HCT116 (cell line): ENCODE measurements around the gene TNIK. TPM values are rescaled to one million over a fixed set of nuclear protein-coding genes. Genes with fewer than 3 reads are reported as not detected.

Experiments used
- ATAC-seq: fragments of 200-7000 bp; cut with Tn5 transposase; 2 replicates; pipeline ENCODE4 v1.9.1; 2020; ENCODE audit warnings: mild to moderate bottlenecking, moderate library complexity
- BruUV-seq: library from RNA; stranded (reverse); fragments of 400-500 nt; replicated peaks from 2 replicates; lab custom pipeline; 2021; lab: Mats Ljungman, UMichigan
- CTCF ChIA-PET: fragments of 300-600 bp; sonication (Branson Sonifier 250); formaldehyde crosslinking; loops from one replicate; lab custom pipeline; 2021; ENCODE audit warnings: antibody characterized with exemption; lab: Charles Lee
- POLR2A ChIA-PET: fragments of 300-600, 350-600 bp; sonication (Branson Sonifier 250); formaldehyde crosslinking; loops from one replicate; lab custom pipeline; 2021; ENCODE audit warnings: antibody characterized with exemption; lab: Charles Lee
- RAD21 ChIA-PET, 2 experiments: fragments of 300-600 bp; sonication (Branson Sonifier 250); formaldehyde crosslinking; loops; one replicate each; lab custom pipeline; 2023; ENCODE audit warnings: low total read pairs in 2 of 2; ENCODE audit not compliant: uncharacterized antibody in 2 of 2, unreplicated experiment in 2 of 2, low non-redundant PET in 1 of 2; lab: Charles Lee
- DNase-seq: peaks from one replicate; pipeline ENCODE4 v3.0.0-alpha.2; 2010; ENCODE audit warnings: low read depth, low spot score
- H2AFZ ChIP-seq: fragments of 200-600 bp; shearing (Covaris generic), sonication (generic); 2 replicates; pipeline ENCODE4 v1.6.1; 2017; ENCODE audit warnings: low read depth, mixed run types, mixed read lengths, antibody characterized with exemption, low read length; ENCODE audit not compliant: poor library complexity, severe bottlenecking
- H3K27ac ChIP-seq: 2 replicates; pipeline ENCODE4 v1.5.1; 2012; ENCODE audit warnings: low read depth, low read length
- H3K27me3 ChIP-seq: fragments of 200-600 bp; sonication (generic); 2 replicates; pipeline ENCODE4 v1.6.1; 2016; ENCODE audit warnings: mixed run types, low read length, mixed read lengths; ENCODE audit not compliant: insufficient read depth
- H3K36me3 ChIP-seq, 2 experiments: fragments of 200-500 bp in 1 of 2; fragments of 200-600 bp in 1 of 2; sonication (Bioruptor generic) in 1 of 2; sonication (generic) in 1 of 2; 2 replicates each; pipeline versions ENCODE4 v1.5.1 to v1.6.1; 2014 to 2016; ENCODE audit warnings: low read length in 2 of 2, inconsistent platforms in 1 of 2, mixed read lengths in 1 of 2, mixed run types in 1 of 2; ENCODE audit not compliant: insufficient read depth in 2 of 2, control insufficient read depth in 1 of 2
- H3K4me1 ChIP-seq, 2 experiments: fragments of 200-600 bp in 1 of 2; sonication (generic) in 1 of 2; 2 replicates each; pipeline versions ENCODE4 v1.5.1 to v1.6.1; 2012 to 2017; ENCODE audit warnings: low read length in 2 of 2, inconsistent platforms in 1 of 2, mild to moderate bottlenecking in 1 of 2, mixed read lengths in 1 of 2, mixed run types in 1 of 2, moderate library complexity in 1 of 2; ENCODE audit not compliant: insufficient read depth in 2 of 2, control insufficient read depth in 1 of 2
- H3K4me2 ChIP-seq: fragments of 200-600 bp; sonication (generic); 2 replicates; pipeline ENCODE4 v1.6.1; 2017; ENCODE audit warnings: mixed run types, low read length, mixed read lengths
- H3K4me3 ChIP-seq, 2 experiments: fragments of 200-600 bp in 1 of 2; sonication (generic) in 1 of 2; replicated peaks in 1 of 2; 2 replicates each; pipeline ENCODE4 v1.5.1; 2011 to 2016; ENCODE audit warnings: low read length in 2 of 2, control low read depth in 1 of 2, low read depth in 1 of 2, mild to moderate bottlenecking in 1 of 2, mixed read lengths in 1 of 2, mixed run types in 1 of 2
- H3K79me2 ChIP-seq: fragments of 200-600 bp; sonication (generic); 2 replicates; pipeline ENCODE4 v1.6.1; 2017; ENCODE audit warnings: mild to moderate bottlenecking, mixed run types, low read length, moderate library complexity, mixed read lengths; ENCODE audit not compliant: insufficient read depth
- H3K9ac ChIP-seq: fragments of 200-600 bp; sonication (generic); 2 replicates; pipeline ENCODE4 v1.6.1; 2016; ENCODE audit warnings: low read length, mixed read lengths
- H3K9me2 ChIP-seq: fragments of 200-600 bp; sonication (generic), shearing (Covaris generic); 2 replicates; pipeline ENCODE4 v1.6.1; 2017; ENCODE audit warnings: mixed run types, mild to moderate bottlenecking, moderate library complexity; ENCODE audit not compliant: insufficient read depth
- H3K9me3 ChIP-seq, 2 experiments: fragments of 200-500 bp in 1 of 2; fragments of 200-600 bp in 1 of 2; sonication (Bioruptor generic) in 1 of 2; sonication (generic) in 1 of 2; 2 replicates each; pipeline ENCODE4 v1.6.1; 2014 to 2017; ENCODE audit warnings: low read length in 2 of 2, mixed read lengths in 2 of 2, inconsistent platforms in 1 of 2, low read depth in 1 of 2, mild to moderate bottlenecking in 1 of 2, mixed run types in 1 of 2, moderate library complexity in 1 of 2; ENCODE audit not compliant: control insufficient read depth in 1 of 2, insufficient read depth in 1 of 2
- H4K20me1 ChIP-seq: fragments of 200-600 bp; sonication (generic), shearing (Covaris generic); 2 replicates; pipeline ENCODE4 v1.6.1; 2017; ENCODE audit warnings: mixed run types, mild to moderate bottlenecking, moderate library complexity; ENCODE audit not compliant: insufficient read depth
- EGR1 ChIP-seq: IDR thresholded peaks from 2 replicates; pipeline ENCODE4 v1.6.1; 2012; ENCODE audit warnings: low read depth
- JUND ChIP-seq: IDR thresholded peaks from 2 replicates; pipeline ENCODE4 v1.6.1; 2012
- SP1 ChIP-seq: IDR thresholded peaks from 2 replicates; pipeline ENCODE4 v1.6.1; 2012; ENCODE audit warnings: low read depth
- SRF ChIP-seq: IDR thresholded peaks from 2 replicates; pipeline ENCODE4 v1.6.1; 2012; ENCODE audit warnings: low read depth
- intact Hi-C: fragments of 100-400 bp; cut with micrococcal nuclease; formaldehyde crosslinking; loops from 2 replicates; pipeline ENCODE4 v1.10.0; 2022
- total RNA-seq: library from RNA; stranded (reverse); gene quantifications from one replicate; pipeline ENCODE4 v1.2.1, GENCODE V29; 2021; ENCODE audit not compliant: unreplicated experiment
- TF ChIP-seq, protein P1 (sequence below), 3 experiments: fragments of 200-600 bp in 1 of 3; sonication (generic) in 1 of 3; IDR thresholded peaks in 2 of 3; conservative IDR thresholded peaks in 1 of 3; 2 replicates each; pipeline ENCODE4 v1.5.1; 2012 to 2017; ENCODE audit warnings: low read depth in 2 of 3, low read length in 2 of 3, antibody characterized with exemption in 1 of 3, borderline replicate concordance in 1 of 3, control low read depth in 1 of 3, mild to moderate bottlenecking in 1 of 3, mixed read lengths in 1 of 3, mixed run types in 1 of 3, moderate library complexity in 1 of 3; ENCODE audit not compliant: insufficient read depth in 1 of 3
- TF ChIP-seq, protein P2 (sequence below): IDR thresholded peaks from 2 replicates; pipeline ENCODE4 v1.6.1; 2011; ENCODE audit warnings: mild to moderate bottlenecking, low read length, moderate library complexity; ENCODE audit not compliant: insufficient replicate concordance; ENCODE audit errors: extremely low read depth

Gene TNIK
- total RNA-seq, 1 experiment from 2014 or later, result 24.1 TPM

DNA sequence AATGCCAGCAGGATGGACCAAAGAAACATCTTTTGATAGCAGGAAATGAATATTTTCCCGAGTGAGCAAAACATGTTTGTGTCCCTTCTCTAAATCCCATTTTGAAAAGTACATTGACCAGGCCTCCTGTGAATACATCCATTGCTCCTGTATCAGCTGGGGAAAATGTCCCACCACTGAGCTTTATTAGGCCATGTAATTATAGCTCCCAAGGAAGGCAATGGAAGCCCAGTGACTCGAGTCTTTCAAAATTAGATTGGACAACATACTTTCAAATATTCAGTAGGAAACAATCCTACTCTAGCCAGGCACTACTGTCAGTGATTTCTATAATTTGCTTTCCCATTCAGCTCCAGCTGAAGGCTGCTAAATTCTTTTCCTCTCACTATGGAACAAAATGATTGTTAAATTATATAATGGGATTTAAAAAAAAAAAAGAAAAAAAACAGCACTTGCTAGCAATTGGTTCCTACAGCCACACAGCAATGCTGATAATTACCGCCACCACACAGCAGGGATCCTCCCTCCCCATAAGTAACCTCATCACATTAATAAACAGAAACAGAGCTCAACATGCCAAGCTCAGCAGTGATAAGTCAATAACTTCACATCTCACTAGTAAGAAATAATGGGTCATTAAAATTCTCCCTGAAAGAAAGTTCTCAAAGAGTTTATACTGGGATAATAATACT is 261.3 kb downstream of the TNIK start:
- no peak overlapping the region for H2AFZ ChIP-seq
- DNase-seq (no peak), ATAC-seq (no peak)
- H4K20me1 ChIP-seq, result no peaks in the 10 kb centered on the region
- RAD21 ChIA-PET, result interaction anchor here in 1 of 2 experiments (0.7 kb wide), 1 partner anchor 183 kb away, joined by 3 read pairs; no protein-coding TSS in a partner anchor
- no peak overlapping the region for H3K4me2 ChIP-seq
- CTCF ChIA-PET, result no interaction called here
- H3K36me3 ChIP-seq, result no peaks in the 10 kb centered on the region
- H3K9me3 ChIP-seq, result no peaks in the 10 kb centered on the region
- intact Hi-C loops, result no loop called here
- H3K4me1 ChIP-seq, result peaks cover 2 to 6% of the 10 kb centered on the region in 2 experiments; a peak in 2 of 4 replicates
- no peaks in the 10 kb centered on the region for H3K9me2 ChIP-seq
- no peaks in the 10 kb centered on the region for H3K27me3 ChIP-seq
- no peaks in the 10 kb centered on the region for H3K79me2 ChIP-seq
- TF ChIP-seq SRF (no peak), SP1 (no peak), JUND (no peak), EGR1 (no peak)
- TF ChIP-seq, protein P1, sequence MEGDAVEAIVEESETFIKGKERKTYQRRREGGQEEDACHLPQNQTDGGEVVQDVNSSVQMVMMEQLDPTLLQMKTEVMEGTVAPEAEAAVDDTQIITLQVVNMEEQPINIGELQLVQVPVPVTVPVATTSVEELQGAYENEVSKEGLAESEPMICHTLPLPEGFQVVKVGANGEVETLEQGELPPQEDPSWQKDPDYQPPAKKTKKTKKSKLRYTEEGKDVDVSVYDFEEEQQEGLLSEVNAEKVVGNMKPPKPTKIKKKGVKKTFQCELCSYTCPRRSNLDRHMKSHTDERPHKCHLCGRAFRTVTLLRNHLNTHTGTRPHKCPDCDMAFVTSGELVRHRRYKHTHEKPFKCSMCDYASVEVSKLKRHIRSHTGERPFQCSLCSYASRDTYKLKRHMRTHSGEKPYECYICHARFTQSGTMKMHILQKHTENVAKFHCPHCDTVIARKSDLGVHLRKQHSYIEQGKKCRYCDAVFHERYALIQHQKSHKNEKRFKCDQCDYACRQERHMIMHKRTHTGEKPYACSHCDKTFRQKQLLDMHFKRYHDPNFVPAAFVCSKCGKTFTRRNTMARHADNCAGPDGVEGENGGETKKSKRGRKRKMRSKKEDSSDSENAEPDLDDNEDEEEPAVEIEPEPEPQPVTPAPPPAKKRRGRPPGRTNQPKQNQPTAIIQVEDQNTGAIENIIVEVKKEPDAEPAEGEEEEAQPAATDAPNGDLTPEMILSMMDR (IDR thresholded peaks at IDR 0.05 in 2 of 3, conservative IDR thresholded peaks at IDR 0.05 in 1 of 3; ENCODE audit: borderline replicate concordance in 1 of 3, insufficient read depth in 1 of 3, low read depth in 2 of 3, low read length in 2 of 3), result no peak
- TF ChIP-seq, protein P2, sequence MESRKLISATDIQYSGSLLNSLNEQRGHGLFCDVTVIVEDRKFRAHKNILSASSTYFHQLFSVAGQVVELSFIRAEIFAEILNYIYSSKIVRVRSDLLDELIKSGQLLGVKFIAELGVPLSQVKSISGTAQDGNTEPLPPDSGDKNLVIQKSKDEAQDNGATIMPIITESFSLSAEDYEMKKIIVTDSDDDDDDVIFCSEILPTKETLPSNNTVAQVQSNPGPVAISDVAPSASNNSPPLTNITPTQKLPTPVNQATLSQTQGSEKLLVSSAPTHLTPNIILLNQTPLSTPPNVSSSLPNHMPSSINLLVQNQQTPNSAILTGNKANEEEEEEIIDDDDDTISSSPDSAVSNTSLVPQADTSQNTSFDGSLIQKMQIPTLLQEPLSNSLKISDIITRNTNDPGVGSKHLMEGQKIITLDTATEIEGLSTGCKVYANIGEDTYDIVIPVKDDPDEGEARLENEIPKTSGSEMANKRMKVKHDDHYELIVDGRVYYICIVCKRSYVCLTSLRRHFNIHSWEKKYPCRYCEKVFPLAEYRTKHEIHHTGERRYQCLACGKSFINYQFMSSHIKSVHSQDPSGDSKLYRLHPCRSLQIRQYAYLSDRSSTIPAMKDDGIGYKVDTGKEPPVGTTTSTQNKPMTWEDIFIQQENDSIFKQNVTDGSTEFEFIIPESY, result no peak
- H3K9ac ChIP-seq, result no peak overlapping the region
- POLR2A ChIA-PET, result no interaction called here
- no peak overlapping the region for H3K27ac ChIP-seq
- H3K4me3 ChIP-seq, result no peak overlapping the region
- no TSS peak for BruUV-seq
